OCI-M2 (cell line): ENCODE data around the gene IQCF6.
"Not testable (repeated sequence)": the region's sequence is repeated elsewhere in the genome, so short reads cannot be mapped to it uniquely, and the experiment has no call there.

Experiments
- DNase-seq: peaks from one replicate; lab custom pipeline; 2025; ENCODE audit not compliant: unreplicated experiment; lab: John Stamatoyannopoulos, UW

Gene IQCF6

GRCh38 chr3:51773529-51774056 lies 5.4 kb downstream of the IQCF6 start:
- no peak for DNase-seq

- DNase-seq: no peak
Observed at GRCh38 chr3:51759203-51759602, 19.8 kb downstream of the IQCF6 start.

GRCh38 chr3:51753763-51754750 lies 25.0 kb downstream of the IQCF6 start:
- not testable (repeated sequence) for DNase-seq

- no peak for DNase-seq
Observed at GRCh38 chr3:51751287-51751686, 27.8 kb downstream of the IQCF6 start.

GRCh38 chr3:51750878-51751277 lies 28.2 kb downstream of the IQCF6 start:
- DNase-seq: no peak

GRCh38 chr3:51748327-51748726 lies 30.7 kb downstream of the IQCF6 start:
- DNase-seq: no peak

- no peak for DNase-seq
Observed at GRCh38 chr3:51747840-51748239, 31.2 kb downstream of the IQCF6 start.

GRCh38 chr3:51742978-51743377 lies 36.1 kb downstream of the IQCF6 start:
- DNase-seq: not testable (repeated sequence)

- DNase-seq: not testable (repeated sequence)
Observed at GRCh38 chr3:51742320-51742719, 36.7 kb downstream of the IQCF6 start.

- DNase-seq: no peak
Observed at GRCh38 chr3:51739110-51739509, 39.9 kb downstream of the IQCF6 start.

GRCh38 chr3:51735950-51736349 lies 43.1 kb downstream of the IQCF6 start:
- DNase-seq: no peak

GRCh38 chr3:51735039-51735438 lies 44.0 kb downstream of the IQCF6 start:
- DNase-seq: no peak

GRCh38 chr3:51734572-51734907 lies 44.5 kb downstream of the IQCF6 start:
- no peak for DNase-seq

GRCh38 chr3:51733859-51734571 lies 45.0 kb downstream of the IQCF6 start:
- no peak for DNase-seq

GRCh38 chr3:51729042-51729633 lies 49.9 kb downstream of the IQCF6 start:
- no peak for DNase-seq
